Bronchial epithelial cell (primary cell): Measurements from ENCODE around the gene WFDC1. TPM values are rescaled to one million over a fixed set of nuclear protein-coding genes. Genes with fewer than 3 reads are reported as not detected.

Source experiments
- DNase-seq: peaks from one replicate; pipeline ENCODE4 v3.0.0-alpha.2; 2010; ENCODE audit warnings: low read depth
- FAIRE-seq: peaks from 2 replicates; lab custom pipeline; 2011; peaks lifted over from hg19 to GRCh38; lab: Jason Lieb, UNC
- H3K27me3 ChIP-seq: 2 replicates; pipeline ENCODE4 v1.5.1; 2011; ENCODE audit warnings: low read length; ENCODE audit not compliant: control insufficient read depth, insufficient read depth
- H3K36me3 ChIP-seq: 2 replicates; pipeline ENCODE4 v1.5.1; 2011; ENCODE audit warnings: low read length; ENCODE audit not compliant: control insufficient read depth, insufficient read depth
- H3K4me3 ChIP-seq: 2 replicates; pipeline ENCODE4 v1.5.1; 2011; ENCODE audit warnings: mild to moderate bottlenecking, low read depth, low read length, control low read depth
- CTCF ChIP-seq: IDR thresholded peaks from 2 replicates; pipeline ENCODE4 v1.5.1; 2011; ENCODE audit warnings: mild to moderate bottlenecking, moderate library complexity, low read length, control low read depth, inconsistent platforms; ENCODE audit not compliant: insufficient read depth, severe bottlenecking
- total RNA-seq: library from RNA; depleted of rRNA; stranded (reverse); fragments of >200 nt; gene quantifications from 2 replicates; pipeline ENCODE4 v1.2.1, GENCODE V29; 2014

WFDC1 gene
- total RNA-seq, 1 donor from 2014 or later: not detected

GRCh38 chr16:84366208-84366607 is 71.5 kb downstream of the WFDC1 start:
- H3K4me3 ChIP-seq: no peak overlapping the region
- DNase-seq (no peak), FAIRE-seq (no peak)
- TF ChIP-seq CTCF: no peak
- H3K36me3 ChIP-seq: no peaks in the 10 kb centered on the region
- H3K27me3 ChIP-seq: peaks cover 2% of the 10 kb centered on the region

- FAIRE-seq (no peak), DNase-seq (no peak)
- H3K36me3 ChIP-seq: no peaks in the 10 kb centered on the region
- H3K4me3 ChIP-seq: no peak overlapping the region
- no peak for TF ChIP-seq CTCF
- H3K27me3 ChIP-seq: peaks cover 2% of the 10 kb centered on the region
These were observed 72.6 kb downstream of the WFDC1 start for GRCh38 chr16:84367297-84367680.

GRCh38 chr16:84367750-84368307 is 73.2 kb downstream of the WFDC1 start:
- TF ChIP-seq CTCF: no peak
- FAIRE-seq (no peak), DNase-seq (no peak)
- Histone ChIP-seq H3K36me3 (no peaks in the 10 kb centered on the region), H3K4me3 (peak overlapping the region; percentile 86), H3K27me3 (peaks cover 2% of the 10 kb centered on the region)

GRCh38 chr16:84368308-84368996 is 73.8 kb downstream of the WFDC1 start, which contains the start of gene ATP2C2:
TSS of gene ATP2C2 (plus strand) at chr16:84368538. CDS start at chr16:84368616, 78 bp downstream.
- Histone ChIP-seq H3K27me3 (peaks cover 2% of the 10 kb centered on the region), H3K4me3 (peak within 1 kb of the TSS; percentile 86), H3K36me3 (no peaks in the 10 kb centered on the region)
- no peak for FAIRE-seq
- DNase-seq: no peak
- no peak for TF ChIP-seq CTCF

GRCh38 chr16:84369105-84369504 is 74.4 kb downstream of the WFDC1 start:
- TF ChIP-seq CTCF: no peak
- H3K27me3 ChIP-seq: peaks cover 2% of the 10 kb centered on the region
- DNase-seq: no peak
- H3K4me3 ChIP-seq: peak overlapping the region; percentile 86
- no peak for FAIRE-seq
- no peaks in the 10 kb centered on the region for H3K36me3 ChIP-seq
